GM19023 (cell line): ENCODE results near the gene RRM2.

ENCODE experiments used
- ATAC-seq: cut with Tn5 transposase; IDR thresholded peaks from one replicate; pipeline ENCODE4 v1.9.1; 2021; ENCODE audit warnings: mild to moderate bottlenecking, moderate library complexity; ENCODE audit not compliant: unreplicated experiment

Gene RRM2

DNA sequence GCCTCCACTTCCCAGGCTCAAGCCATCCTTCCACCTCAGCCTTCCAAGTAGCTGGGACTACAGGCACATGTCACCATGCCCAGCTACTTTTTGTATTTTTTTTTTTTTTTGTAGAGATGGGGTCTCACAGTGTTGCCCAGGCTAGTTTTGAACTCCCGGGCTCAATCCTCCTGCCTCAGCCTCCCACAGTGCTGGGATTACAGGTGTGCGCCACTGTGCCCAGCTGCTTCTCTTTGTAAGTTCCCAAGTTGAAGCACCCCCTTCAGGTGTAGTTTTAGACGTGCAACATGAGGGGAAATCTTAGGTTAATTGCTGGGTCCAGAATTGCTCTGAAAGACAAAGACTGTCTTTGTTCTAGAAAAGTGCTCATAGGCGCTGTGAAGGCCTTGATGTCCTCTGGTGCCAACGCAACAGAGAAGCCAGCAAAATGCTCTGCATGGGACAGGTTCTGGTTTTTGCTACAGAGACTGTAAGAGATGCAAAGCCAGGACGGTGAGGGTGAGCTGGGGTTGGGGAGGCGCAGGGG is 46.6 kb downstream of the RRM2 start:
- no peak for ATAC-seq

DNA sequence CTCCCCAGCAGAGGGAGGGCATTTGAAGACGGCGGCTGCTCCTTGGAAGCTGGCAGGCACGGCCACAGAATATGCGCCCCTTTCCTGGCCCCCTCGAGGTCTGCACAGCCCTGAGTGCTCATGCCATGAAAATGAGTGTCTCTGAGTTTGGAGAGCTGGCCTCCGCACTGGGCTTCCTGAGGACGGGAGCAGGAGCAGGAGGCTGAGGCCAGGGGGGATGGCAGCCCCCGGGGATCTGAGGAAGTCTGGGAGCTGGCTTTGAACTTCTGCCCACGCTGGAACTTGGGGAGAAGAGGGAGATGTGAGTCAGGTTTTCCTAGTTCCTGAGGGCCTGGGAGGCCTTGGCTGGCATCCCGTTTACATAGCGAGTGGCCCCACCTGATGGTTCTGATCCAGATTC is 47.0 kb downstream of the RRM2 start:
- no peak for ATAC-seq

DNA sequence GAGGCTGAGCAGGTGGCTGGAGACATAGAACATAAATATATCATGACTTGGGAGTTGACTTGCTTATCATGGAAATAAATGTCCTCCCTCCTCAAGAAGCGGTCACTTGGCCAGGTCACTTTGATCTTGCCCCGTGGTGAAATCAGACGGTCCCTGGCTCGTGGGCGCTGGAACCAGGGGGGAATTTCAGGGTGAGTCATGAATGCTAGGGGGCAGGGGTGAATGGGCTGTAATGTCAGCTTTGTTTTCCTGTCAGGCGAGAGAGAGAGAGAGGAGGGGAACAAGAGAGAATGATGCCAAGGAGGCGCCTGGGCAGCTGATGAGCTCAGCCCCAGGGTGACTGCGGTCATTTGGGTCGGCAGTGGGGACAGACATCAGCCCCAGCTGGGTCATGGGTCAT is 47.7 kb downstream of the RRM2 start:
- ATAC-seq: no peak

DNA sequence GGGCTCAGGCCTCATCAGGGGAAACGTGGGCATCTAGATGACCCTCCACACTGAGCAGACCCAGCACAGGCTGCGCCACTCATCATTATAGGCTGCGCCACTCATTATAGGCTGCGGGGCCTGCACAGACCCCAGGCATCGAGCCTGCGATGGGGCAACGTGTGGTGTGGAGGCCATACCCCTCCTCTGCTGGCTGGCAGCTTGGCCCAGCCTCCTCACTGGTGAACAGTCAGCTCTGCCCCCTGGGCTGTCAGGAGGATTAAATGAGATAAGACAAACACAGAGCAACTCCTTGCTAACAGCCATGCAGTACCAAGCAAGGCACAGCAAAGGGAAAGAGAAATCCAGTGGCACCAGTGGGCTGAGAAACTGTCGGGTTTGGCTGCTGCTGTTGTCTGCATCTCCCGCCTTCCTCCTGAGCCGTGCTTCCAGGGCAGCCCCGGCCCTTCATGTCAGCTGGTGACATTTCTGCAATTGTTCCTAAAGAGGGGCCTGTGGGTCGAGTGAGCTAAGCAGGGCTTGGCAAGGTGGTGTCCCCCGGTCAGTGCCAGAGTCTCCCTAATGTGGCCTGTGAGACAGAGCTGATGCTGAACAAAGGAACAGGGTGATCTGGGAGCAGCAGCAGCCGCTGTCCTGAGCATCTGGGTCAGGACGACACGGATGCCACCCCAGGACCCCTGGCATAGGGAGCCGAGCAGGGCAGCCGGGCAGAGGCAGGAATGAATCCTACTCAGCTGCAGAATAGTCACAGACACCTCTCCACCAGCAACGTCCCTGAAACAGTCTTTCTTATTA is 48.7 kb downstream of the RRM2 start:
- no peak for ATAC-seq

DNA sequence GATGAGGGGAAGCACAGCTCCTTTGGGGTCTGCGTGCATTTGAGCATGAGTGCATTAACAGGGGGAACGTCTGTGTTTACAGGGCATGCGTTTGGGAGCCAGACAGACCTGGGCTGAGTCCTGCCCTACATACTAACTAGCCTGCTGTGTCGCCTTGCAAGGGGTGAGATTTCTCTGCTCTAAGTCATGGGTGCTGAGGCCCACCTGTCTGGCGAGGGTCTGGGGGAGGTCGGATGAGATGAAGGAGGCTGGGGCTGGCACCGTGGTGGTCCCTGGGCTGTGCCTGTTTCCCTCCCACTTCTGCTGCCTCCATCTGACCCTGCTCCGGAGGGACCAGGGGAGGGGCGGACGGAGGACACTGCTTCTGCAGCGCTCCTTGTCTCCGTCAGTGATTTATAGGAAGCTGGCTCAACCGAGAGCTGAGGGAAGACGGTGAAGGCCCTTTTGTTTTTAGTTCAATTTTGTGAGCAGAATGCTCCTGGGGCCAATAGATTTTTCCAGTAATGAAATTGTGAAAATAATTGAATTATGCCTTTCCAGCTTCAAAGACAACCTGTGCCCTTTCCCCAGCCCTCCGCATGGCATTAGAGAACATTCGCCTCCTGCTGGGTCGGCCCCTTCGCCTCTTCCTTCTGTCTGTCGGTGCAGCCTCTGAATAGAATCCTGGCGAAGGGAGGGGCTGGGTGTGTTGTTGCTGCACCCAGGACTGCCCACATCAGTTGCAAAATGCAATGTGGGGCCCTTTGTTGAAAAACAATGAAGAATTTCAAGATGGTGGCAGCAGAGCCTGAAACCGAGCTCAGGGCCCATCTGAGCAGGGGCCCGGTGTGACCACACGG is 49.7 kb downstream of the RRM2 start:
- ATAC-seq: no peak

DNA sequence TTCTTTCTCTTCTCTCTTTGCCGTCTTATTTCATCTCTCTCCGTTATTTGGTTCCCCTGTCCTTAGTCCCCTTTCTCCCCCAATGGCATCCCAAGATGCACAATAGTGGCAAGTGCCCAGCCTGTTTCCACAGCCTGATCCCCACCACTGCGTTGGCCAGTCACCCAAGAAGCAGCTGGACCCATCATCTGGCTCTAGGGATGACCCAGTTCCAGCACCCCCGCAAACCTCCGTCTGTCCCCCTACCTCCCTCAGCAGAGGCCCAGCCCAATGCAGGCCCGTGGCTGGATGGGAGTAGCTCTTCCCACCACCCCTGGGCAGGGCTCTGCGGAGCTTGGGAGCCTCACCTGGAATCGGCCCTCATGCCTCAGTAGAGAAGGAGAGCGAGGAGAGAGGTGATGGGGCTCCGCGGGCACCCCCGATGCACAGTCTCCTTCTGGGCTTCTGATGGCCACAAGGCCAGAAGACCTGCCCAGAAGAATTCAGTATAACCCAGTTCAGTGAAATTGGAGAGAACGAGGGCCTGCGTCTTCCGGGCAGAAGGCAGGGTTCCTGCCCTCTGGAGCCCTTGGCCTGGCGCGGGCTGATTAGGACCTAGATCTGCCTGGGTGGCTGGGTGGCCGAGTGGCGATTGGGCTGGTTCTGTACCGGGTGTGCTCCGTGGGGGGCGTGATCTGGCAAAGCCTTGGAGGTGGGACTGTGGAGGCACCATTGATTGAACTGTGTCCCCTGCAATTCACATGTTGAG is 50.9 kb downstream of the RRM2 start:
- no peak for ATAC-seq

DNA sequence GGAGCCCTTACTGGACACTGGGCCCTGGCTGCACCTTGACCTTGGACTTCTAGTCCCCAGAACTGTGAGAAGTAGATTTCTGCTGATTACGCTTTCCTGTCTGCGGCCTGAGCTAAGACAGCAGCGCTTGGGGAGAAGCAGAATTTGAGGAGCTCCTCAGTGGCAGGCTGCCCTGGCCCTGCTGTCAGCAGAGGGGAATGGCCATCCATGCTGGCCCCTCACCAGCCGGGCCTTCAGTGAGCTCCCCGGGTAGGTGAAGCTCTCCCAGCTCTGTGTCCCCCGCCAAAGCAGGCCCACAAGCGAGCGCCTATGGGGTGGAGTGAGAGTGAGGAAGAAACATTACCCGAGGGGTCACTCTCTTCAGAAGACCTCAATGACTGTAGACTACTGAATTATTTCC is 51.6 kb downstream of the RRM2 start:
- no peak for ATAC-seq

DNA sequence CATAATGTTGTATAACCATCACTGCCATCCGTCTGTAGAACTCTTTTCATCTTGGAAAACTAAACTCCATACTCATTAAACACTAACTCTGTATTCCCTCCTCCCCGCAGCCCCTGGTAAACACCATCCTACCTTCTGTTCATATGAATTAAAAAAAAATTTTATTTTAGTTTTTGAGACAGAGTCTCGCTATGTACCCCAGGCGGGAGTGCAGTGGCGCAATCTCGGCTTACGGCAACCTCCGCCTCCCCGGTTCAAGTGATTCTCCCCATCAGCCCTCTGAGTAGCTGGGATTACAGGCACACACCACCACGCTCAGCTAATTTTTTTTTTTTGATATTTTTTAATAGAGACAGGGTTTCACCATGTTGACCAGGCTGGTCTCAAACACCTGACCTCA is 52.9 kb downstream of the RRM2 start:
- no peak for ATAC-seq

DNA sequence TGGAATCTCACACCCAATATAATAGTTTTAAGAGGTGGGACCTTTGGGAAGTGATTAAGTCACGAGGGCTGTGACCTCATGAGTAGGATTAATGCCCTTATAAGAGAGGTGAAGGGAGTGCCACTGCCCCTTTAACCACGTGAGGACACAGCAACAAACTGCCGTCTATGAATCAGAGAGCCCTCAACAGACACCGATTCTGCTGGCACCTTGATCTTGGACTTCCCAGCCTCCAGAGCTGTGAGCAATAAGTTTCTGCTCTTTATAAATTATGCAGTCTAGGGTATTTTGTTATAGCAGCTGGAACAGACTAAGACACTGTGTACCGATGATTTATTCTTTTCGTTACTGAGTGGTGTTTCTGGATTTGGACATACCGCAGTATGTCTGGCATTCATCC is 56.2 kb downstream of the RRM2 start:
- no peak for ATAC-seq

DNA sequence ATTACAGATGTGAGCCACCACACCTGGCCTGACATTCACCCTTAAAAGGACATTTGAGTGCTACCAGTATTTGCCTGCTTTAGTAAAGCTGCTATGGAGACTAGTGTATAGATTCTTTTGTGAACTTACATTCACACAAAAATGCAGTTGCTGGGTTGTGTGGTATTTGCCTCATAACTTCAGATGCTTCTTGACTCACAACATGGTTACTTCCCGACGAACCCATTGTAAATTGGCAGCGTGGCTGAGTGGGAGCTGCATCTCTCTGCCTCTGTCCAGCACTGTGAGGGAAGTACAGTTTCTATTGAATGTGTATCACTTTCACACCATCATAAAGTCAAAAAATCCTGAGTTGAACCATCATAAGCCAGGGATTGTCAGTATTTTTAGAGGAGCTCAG is 56.9 kb downstream of the RRM2 start:
- ATAC-seq: no peak

DNA sequence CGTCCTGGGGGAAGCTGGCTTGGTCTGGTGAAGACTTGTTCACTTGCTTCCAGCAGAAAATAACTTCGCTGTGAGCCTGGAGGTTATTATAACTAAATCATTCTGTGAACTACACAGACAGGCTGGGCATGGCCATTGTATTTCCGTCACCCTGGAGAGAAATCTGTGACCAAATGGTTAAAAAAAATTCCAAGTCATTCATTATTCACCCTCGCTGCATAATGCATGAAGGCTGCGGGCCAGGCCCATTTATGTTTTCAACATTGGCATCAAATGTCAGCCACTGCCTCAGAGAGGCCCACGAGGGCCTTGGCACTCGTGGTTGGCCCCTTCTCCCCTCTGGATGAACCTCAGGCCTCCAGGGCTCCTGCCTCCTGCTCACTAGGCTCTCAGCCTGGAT is 57.7 kb downstream of the RRM2 start:
- ATAC-seq: no peak
